CD4-positive, alpha-beta T cell treated with Interleukin-12 subunit alpha and Interleukin-12 subunit beta, for 1 hour (primary cell): ENCODE measurements around the gene LOXL4.
"Not testable (repeated sequence)": the region's sequence is repeated elsewhere in the genome, so short reads cannot be mapped to it uniquely, and the experiment has no call there.

Experiments used
- DNase-seq: peaks from one replicate; pipeline ENCODE4 v3.0.0-alpha.2; 2020

LOXL4 gene

DNA sequence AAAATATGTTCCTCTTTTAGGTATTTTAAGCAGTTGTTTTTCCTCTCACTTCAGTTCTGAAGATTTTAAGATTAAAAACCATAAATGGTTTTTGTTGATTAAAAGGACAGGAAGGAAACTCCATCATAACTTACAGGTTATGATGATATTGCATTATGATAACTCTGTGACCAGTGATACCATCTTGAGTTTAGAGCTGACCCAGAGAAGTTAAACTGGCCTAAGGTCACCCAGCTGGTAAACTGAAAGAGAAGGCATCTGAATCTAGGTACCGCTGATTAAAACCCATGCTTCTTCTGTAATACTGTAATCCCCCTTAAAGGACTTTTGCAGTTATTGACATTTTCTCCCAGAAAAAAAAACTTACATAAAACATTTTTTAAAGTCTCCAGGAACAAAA, 29.6 kb downstream of the LOXL4 start:
- DNase-seq, result no peak

DNA sequence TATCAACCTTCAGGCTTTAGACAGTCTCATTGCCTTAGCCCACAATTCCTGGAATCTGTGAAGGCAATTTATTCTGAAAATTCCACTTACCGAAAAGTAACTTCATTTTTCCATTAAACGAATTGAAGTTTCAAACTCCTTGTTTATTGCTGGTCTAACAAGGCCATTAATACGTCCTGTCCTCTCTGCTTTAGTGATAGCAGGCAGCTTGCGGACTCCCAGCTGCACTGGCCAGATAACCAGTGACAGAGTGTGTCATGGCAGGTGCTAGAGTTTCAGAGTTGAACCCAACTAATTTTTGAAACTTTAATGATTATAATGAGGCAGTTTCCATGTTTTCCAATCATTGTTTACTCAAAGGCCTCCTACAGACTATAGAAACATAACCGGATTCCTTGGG, 31.1 kb downstream of the LOXL4 start:
- no peak for DNase-seq

DNA sequence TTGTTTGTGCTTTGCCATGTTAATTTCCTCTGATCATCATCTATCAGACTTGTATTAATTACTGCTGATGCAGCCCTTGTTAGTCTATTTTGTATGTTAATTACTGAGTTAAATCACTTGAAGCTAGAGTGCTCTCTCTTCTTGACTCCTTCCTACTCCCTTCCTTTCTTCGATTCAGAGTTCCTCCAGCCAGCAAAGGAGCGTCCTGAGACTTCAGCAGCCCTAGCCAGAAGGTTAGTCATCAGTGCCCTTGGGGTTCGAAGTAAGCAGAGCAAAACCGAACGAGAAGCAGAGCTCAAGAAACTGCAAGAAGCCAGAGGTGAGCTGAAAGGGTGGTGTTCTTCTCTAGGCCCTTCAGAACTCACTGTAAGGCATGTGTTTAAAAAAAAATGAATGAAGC, 32.1 kb downstream of the LOXL4 start:
- DNase-seq, result no peak

DNA sequence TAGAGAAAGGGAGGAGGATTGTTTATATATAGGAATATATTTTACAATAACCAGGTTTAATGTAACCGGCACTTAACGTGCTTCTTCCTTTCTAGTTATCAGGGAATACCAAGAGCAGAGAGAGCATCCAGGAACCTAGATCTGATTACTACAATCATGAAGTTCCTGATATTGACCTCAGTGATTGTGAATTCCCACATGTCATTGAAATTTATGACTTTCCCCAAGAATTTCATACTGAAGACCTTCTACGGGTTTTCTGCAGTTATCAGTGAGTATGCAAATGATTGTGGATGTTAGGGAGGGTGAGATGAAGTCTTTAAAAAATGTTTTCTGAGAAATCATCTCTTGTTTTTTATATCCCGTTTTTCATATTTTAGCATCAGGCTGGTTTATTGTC, 36.6 kb downstream of the LOXL4 start:
- DNase-seq, result no peak

DNA sequence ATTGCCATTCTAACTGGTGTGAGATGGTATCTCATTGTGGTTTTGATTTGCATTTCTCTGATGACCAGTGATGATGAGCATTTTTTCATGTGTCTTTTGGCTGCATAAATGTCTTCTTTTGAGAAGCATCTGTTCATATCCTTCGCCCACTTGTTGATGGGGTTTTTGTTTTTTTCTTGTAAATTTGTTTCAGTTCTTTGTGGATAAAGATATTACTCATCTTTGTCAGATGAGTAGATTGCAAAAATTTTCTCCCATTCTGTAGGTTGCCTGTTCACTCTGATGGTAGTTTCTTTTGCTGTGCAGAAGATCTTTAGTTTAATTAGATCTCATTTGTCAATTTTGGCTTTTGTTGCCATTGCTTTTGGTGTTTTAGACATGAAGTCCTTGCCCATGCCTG, 39.7 kb downstream of the LOXL4 start:
- not testable (repeated sequence) for DNase-seq

DNA sequence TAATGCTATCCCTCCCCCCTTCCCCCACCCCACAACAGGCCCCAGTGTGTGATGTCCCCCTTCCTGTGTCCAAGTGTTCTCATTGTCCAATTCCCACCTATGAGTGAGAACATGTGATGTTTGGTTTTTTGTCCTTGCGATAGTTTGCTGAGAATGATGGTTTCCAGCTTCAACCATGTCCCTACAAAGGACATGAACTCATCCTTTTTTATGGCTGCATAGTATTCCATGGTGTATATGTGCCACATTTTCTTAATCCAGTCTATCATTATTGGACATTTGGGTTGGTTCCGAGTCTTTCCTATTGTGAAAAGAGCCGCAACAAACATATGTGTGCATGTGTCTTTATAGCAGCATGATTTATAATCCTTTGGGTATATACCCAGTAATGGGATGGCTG, 40.3 kb downstream of the LOXL4 start:
- not testable (repeated sequence) for DNase-seq

DNA sequence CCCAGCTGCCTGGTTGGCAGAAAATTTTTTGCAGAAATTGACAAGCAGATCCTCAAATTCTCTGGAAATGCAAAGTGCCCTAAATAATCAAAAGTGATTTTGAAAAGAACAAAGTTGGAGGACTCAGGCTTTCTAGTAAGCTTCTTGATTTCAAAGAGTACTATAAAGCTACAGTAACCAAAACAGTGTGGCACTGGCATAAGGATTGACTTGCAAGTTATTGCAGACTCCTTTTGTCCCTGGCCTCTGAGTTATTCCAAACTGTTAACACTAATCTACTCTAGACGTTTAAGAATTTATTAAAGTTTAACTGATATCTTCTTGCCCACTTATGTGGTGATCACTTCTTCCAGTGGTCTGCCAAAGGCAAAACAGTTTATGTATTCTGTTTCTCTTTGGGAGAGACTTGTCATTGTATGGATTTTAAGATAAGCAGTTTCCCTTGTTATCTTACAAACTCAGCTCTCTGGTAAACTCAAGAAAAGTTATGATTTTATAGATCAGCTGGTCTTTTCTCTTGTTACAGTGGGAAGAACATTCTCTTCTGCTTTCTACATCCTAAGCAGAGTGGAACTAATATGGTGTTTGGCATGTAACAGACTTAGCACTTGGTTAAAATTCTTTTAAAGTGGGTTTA, 41.4 kb downstream of the LOXL4 start:
- no peak for DNase-seq

DNA sequence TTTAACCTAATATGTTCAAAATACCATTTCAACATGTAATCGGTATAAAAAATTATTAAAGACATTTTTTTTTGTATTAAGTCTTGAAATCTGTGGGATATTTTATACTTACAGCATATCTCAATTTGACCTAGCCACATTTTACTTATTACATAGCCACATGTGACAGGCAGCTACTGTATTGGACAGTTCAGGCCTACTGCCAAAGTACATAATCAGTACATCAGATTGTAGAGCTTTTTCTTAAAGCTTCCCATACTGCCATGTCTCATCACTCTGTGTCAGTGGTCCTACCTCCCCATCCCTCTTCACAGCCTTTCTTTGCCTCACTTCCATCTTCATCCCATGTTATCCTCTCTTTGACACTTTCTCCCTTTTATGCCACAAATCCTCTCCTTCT, 43.0 kb downstream of the LOXL4 start:
- DNase-seq, result no peak

DNA sequence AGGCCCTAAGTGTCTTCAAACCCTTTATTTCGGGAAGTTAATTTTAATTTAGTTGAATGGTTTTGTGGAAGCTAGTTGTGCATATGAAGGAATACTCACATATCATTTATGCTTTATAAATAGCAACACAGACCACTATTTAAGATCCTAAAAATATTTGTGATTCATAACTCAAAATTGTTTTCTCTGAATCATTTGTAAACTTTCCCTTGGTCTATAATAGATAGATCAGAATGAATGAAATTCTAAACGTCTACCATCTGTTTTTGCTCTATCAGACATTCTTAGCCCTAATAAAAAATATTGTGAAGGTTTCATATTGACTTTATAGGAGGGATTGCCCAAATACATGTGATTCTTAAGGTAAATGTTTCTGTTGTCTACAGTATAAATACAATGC, 43.5 kb downstream of the LOXL4 start:
- no peak for DNase-seq

DNA sequence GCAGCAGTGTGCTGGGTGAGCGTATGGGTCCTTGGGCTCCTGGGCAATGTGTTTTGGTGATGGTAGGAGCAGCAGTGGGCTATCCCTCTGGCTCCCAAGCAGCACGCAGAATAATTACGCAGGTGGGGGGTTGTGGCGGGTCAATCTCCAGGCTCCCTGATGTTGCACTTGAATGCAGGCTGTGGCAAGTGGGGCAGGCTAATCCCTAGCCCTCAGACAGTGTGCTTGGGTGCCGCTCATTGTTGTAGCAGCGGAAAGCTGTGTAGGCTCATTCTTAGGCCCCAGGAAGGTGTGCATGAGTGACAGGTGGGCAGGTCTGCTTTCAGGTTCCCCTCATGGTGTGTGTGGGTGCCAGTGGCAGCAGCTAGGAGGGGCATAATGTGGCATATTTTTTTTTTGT, 44.1 kb downstream of the LOXL4 start:
- DNase-seq, result no peak

DNA sequence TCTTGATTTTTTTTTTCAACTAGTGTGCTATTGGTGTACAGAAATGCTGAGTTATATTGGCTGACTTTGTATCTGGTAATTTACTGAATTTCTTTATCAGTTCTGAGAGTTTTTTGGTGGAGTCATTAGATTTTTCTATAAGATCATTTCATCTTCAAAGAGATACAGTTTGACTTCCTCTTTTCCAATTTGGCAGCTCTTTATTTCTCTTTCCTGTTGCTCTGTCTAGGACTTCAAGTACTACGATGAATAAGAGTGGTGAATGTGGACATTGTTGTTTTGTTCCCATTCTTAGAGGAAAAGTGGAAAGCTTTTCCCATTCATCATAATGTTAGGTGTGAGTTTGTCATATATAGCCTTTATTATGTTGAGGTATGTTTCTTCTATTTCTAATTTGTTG, 50.2 kb downstream of the LOXL4 start:
- no peak for DNase-seq

DNA sequence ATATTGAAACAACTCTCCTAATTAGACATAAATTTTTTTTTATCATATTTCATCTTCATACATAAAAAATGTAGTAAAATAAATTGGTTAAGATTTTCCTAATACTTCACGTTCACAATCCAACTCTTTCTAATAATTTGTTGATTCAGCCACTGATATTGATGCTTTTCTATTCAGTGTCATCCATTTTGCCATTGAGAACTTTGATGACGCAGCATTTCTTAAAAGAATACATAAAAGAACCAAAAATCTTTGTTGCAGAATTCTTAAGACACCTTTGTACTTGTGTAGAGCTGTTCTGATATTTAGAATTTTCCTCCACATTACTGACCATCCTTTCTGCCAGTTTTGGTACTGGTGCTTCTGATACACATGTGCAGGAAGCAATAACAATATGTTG, 52.6 kb downstream of the LOXL4 start:
- DNase-seq, result no peak

DNA sequence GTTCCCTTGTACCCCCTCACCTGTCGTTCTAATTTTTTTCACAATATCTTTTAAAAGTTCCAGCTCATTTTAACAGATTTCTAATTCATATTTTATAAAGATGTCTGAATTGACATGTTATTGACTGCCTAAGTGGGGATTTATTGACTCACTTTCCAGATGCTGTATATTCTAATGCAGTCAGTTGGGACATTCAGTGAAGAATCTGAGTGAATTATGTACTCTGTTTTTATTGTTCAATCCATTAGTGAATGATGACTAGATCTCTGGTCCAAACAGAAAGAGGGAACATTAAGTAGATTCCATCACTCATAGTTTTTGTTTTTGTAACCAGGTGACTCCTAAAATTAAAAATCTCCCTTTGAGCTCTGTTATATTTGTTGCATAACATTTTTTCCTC, 54.3 kb downstream of the LOXL4 start:
- DNase-seq, result no peak

DNA sequence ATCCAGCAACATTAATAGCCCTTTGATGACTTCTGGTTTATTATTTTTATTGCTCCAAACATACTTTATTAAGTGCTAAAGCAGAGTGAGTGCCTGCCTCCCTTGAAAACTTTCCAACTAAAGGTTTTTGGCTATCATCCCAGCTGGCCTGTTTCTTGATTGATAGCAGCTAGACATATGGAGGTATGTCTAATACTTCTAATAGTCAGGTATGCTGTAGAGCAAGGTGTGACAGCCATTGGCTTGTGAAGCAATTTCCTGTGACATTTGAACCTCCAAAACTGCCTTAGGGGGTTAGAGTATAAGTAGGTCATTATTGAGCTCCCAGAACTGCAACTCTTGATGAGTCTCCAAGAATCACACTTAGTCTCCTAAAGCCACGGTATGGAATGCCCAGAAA, 55.8 kb downstream of the LOXL4 start:
- no peak for DNase-seq

DNA sequence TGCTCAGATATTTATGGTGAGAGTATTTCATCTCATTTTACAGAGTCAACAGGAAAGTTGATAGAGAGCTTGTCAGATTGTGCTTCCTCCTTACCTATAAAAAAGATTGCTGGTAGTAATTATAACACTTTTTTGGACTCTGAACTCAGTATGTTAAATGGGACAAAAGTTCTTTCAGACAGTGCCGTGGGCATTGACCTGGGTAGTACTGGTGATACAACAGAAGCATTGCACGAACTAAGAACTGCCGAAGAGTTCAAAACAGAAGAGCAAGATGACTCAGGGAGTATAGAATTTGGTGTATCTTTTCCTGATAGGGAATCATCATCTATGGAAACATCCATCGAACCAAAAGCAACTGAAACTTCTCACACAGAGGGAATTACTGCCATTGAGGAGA, 58.6 kb downstream of the LOXL4 start:
- DNase-seq, result no peak

DNA sequence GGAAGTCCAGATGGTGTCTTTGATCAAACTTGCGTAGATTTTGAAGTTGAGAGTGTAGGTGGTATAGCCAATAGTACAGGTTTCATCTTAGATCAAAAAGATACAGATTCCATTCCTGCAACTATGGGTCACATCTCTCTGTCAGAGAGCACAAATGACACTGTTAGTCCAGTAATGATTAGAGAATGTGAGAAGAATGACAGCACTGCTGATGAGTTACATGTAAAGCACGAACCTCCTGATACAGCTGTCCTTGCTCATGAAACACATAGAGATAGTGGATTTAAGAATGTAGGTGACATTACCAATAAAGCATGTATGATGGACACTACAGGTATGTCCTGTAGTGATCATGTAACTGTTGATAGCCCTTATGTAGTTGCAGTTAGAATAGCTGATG, 59.1 kb downstream of the LOXL4 start:
- DNase-seq, result no peak

DNA sequence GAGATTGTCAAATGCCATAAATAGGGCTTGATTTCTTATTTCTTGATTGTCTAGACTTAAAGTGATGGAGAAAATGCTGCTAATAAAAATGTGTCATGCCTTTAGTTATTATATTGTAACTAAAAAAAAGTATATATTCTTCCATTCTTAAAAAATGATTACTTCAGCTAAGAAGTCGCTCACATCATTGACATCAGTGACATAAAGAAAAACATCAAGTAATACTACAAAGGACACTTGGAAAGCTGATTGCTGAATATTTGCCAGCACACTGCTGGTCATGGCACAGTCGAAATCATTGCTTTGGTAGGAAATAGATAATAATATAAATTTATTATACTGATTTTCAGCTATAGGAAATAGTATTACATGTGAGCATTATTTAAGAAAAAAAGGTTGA, 62.6 kb downstream of the LOXL4 start:
- no peak for DNase-seq

DNA sequence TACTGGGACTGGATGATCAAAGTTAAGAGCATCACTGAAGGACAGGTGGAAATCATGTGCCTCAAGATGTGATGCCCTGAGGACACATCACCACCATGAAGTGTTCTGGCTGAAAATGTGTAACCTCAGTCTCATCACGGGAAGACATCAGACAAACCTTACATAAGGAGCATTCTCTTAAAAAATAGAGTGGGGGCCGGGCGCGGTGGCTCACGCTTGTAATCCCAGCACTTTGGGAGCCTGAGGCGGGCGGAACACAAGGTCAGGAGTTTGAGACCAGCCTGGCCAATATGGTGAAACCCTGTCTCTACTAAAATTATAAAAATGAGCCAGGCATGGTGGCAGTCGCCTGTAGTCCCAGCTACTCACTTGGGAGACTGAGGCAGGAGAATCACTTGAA, 65.6 kb downstream of the LOXL4 start:
- DNase-seq, result no peak

DNA sequence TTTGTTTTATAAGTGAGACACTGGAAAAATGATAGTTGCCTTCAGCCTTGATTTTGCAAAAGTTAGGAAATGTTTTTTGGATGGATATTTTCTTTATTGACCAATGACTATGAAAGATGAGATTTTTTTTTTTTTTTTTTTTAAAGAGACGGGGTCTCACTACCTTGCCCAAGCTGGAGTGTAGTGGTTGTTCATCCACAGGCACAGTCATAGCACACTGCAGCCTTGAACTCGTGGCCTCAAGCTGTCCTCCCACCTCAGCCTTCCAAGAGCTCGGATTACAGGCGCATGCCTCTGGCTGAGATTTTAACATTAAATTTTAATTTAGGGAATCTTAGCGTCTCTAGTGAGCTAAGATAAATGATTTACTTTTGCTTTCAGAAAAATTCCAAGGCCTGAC, 66.2 kb downstream of the LOXL4 start:
- DNase-seq, result no peak
